C4-2B (cell line): ENCODE results near the gene TUBGCP4.

Experiments
- CTCF ChIP-seq: fragments of 450-650 bp; conservative IDR thresholded peaks from 2 replicates; pipeline ENCODE4 v1.5.1; 2017; ENCODE audit warnings: mild to moderate bottlenecking
- ZFX ChIP-seq: fragments of 450-650 bp; IDR thresholded peaks from 2 replicates; pipeline ENCODE4 v1.6.1; 2017

- 0 out of 2 replicates have a peak, but pooled peaks have one; percentile 3 for TF ChIP-seq CTCF
- TF ChIP-seq ZFX, result no peak
Observed at GRCh38 chr15:43346305-43346704, 24.6 kb upstream of the TUBGCP4 start.
